ENCODE results near the gene TRAF3.

TRAF3 gene

GRCh38 chr14:102774391-102775153 lies 2.7 kb upstream of the TRAF3 start:
- no peak overlapping the region for H3K4me3 ChIP-seq (ENCODE audit: low read depth, low read length)
- peak; percentile 41 for DNase-seq (ENCODE audit: low read depth)

GRCh38 chr14:102775855-102776760 lies 1.1 kb upstream of the TRAF3 start:
- peak; percentile 44 for DNase-seq (ENCODE audit: low read depth)
- no peak overlapping the region for H3K4me3 ChIP-seq (ENCODE audit: low read depth, low read length)

DNA sequence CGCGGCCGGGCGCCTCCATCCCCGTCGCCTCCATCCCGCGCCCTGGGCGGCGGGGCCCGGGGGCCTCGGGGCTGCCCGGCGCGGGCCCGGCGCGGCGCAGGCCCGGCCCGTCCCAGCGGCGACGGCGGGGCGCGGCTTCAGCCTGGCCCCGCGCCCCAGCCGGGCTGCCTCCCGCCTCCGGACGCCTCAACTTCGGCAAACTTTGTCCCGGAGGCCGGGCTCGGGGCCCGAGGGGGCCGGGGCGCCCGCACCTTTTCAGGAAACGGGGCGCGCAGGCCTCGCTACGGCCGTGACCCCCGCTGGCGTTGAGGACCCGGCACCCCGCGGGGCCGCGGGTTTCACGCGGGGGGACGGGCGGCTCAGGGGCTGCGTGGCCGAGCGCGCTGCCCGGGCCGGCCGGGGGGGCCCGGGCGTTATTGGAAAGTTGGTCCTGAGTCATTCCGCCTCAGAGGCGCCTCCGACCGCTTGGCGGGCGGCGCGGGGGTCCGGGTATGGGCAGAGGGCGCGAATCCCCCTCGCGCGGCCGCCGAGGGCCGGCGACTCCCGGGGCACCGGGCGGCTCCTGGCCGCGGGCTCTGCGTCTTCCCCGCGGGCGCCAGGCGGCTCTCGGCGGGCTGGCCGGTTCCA lies 575 bp downstream of the TRAF3 start:
- DNase-seq (ENCODE audit: low read depth): no peak

DNA sequence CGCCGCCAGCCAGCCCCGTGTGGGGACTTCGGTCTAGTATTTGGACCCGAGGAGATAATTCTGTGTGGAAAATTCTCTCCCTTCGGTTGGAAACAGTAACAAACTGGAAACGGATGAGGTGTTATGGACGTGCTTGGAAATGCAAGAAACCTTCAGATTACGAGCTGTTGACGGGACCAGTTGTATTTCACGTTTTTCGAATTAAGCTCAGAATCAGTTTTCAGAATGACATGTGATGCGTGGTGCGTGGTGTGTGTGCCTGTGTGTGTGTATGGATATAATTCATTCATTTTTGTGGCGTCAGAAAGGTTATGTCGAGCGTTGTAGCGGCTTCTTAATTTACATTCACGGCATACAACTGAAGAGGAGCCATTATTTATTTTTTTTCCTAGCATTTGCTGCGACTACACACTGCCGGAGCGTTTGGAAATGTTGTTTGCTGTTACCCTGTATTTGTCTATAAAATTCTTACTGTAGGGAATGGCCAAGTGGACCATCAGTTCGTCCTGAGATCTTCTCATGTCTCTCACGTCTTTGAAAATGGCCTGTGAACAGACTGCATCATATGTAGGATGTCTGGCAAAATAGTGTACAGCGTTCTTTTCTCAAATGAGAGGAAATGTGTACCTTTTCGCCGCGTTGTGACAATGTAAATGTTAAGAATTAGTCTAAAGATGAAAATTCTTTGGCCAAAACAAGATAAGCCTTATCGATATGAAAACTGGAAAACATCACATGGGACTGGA lies 1.3 kb downstream of the TRAF3 start:
- peak overlapping the region; percentile 65 for H3K4me3 ChIP-seq (ENCODE audit: low read depth, low read length)
- no peak for DNase-seq (ENCODE audit: low read depth)

More for the DNA sequence above, 575 bp downstream of the TRAF3 start:
- peak overlapping the region; percentile 65 for H3K4me3 ChIP-seq (ENCODE audit: low read depth, low read length)

DNA sequence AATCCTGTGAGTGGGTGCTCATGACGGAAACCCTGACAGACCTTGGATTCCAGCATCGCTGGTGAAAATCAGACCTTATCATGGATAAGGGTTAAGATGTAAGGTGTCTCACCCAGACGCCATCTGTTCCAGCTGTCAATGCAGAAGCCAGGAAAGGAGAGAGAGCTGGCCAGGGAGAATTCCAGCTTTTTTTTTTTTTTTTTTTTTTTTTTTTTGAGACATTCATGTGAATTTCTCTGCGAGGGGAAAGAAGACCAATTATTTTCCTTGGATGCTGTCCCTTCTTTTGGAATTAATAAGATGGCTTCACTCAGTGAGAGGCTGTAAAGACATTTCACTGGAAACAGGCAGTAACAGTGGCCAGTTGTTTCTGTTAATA lies 1.8 kb downstream of the TRAF3 start:
- peak overlapping the region; percentile 65 for H3K4me3 ChIP-seq (ENCODE audit: low read depth, low read length)
- DNase-seq (ENCODE audit: low read depth): no peak

- H3K4me3 ChIP-seq (ENCODE audit: low read depth, low read length): no peak overlapping the region
- DNase-seq (ENCODE audit: low read depth): no peak
These were observed 2.5 kb downstream of the TRAF3 start for GRCh38 chr14:102779574-102780315.

- no peak for DNase-seq (ENCODE audit: low read depth)
- no peak overlapping the region for H3K4me3 ChIP-seq (ENCODE audit: low read depth, low read length)
These were observed 3.8 kb downstream of the TRAF3 start for GRCh38 chr14:102781063-102781462.

DNA sequence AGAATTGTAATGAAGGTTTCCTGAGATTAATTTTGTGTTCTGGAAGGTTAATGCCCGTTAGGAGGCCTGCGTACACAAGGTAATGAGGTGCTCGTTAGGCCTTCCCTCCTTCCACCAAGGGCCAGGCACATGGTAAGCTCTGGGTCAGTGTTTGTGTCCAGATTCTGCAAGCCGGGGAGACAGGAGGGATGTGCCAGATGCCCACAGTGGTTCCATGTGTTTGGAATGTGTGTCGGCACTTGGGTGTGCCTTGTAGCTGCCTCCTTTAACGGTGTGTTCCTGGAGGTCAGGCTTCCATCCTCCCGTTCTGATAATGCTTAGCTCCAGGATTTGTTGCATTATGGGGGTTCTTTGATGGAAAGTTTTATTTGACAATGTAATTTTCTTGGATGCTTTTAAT lies 5.7 kb downstream of the TRAF3 start:
- DNase-seq (ENCODE audit: low read depth): no peak
- no peak overlapping the region for H3K4me3 ChIP-seq (ENCODE audit: low read depth, low read length)

- DNase-seq (ENCODE audit: low read depth): no peak
These were observed 7.8 kb downstream of the TRAF3 start for GRCh38 chr14:102784892-102785594.

DNA sequence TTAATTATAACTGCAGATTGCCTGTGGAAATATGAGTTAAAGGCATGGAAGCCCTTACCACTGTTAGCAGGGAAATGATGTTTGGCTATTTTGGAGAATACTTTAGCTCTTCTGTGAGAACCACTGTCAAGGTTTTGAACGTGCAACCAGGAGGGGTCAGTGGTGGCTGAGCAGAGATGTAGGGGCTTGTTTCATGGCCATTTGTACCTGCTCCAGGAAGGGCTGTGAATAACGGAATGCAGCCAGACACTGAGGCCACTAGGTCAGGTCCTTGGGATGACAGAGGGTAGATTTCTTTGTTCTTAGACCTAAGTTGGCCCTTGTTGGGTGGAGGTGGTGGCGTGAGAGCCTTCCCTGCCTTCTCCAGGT lies 8.3 kb downstream of the TRAF3 start:
- DNase-seq (ENCODE audit: low read depth): no peak
- H3K4me3 ChIP-seq (ENCODE audit: low read depth, low read length): no peak overlapping the region

More at GRCh38 chr14:102784892-102785594, 7.8 kb downstream of the TRAF3 start:
- H3K4me3 ChIP-seq (ENCODE audit: low read depth, low read length): no peak overlapping the region

GRCh38 chr14:102786768-102787167 lies 9.5 kb downstream of the TRAF3 start:
- no peak for DNase-seq (ENCODE audit: low read depth)
- H3K4me3 ChIP-seq (ENCODE audit: low read depth, low read length): no peak overlapping the region

GRCh38 chr14:102789349-102789748 lies 12.1 kb downstream of the TRAF3 start:
- no peak overlapping the region for H3K4me3 ChIP-seq (ENCODE audit: low read depth, low read length)
- no peak for DNase-seq (ENCODE audit: low read depth)

DNA sequence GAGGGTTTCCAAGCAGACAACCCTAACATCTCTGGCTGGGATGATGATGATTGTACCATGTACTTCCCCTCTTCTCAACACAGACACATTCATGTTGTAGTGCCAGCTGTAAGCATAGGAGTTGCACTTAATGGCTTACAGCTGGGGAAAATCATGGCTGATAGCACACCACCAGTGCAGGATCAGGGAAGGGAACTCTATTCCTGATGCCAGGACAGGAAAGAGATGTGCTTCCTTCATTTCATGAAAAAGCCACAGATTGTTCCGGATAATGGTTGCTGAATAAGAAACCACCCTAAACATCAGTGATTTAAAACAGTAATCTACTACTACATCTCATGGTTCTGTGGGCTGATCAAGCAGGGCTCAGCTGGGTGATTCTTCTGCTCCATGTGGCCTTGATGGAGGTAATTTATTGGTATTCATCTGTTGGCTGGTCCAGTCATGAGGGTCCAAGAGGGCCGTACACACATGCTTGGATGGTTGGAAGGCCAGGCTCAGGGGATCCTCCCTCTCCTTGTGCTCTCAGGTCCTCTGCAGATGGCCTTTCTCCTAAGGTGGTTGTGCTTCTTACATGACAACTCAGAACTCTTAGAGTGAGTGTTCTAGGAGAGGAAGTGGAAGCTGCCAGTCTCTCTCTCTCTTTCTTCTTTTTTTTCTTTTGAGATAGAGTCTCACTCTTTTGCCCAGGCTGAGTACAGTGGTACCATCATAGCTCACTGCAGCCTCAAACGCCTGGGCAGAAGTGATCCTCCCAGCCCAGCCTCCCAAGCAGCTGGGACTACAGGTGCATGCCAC lies 16.5 kb downstream of the TRAF3 start:
- no peak for DNase-seq (ENCODE audit: low read depth)
- H3K4me3 ChIP-seq (ENCODE audit: low read depth, low read length): no peak overlapping the region

DNA sequence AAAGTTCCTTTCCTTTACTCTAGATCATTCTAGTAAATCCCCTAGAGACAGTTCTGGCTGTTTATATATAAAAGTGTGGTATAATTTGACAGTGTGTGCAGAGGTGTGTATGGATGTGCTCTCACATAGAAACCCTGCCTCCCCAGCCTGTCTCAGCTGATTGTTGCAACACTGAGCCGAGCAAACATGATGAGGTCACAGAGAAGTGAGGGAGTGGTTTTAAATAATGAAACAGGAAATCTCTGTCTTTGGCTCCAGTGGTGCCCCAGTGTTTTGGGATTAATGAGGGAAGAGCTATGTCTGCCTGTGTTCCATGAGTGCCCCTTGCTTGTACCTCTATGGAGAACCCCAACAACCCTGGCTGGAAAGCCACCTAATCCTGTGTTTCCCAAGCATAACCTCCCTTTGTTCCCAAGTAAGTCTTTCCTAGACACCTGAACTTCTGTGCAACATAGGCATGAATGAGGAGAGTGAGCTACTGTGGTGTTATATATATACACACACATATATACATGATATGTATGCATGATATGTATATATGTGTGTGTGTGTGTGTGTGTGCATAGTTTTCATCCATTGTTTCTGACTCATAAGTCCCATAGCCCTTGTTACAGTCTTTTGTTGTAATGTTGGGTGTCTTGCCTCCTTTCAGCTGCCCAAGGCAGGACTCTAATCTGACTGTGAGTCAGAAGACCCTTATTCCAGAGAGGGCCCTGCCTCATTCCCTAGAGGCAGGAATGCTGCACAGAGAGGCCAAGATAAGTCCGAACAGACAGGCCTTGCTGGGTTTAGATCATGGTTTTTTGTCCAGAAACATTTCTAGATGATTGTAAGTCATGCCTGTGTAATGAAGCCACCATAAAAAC lies 18.0 kb downstream of the TRAF3 start:
- peak; percentile 83 for DNase-seq (ENCODE audit: low read depth)
- H3K4me3 ChIP-seq (ENCODE audit: low read depth, low read length): peak overlapping the region; percentile 16

DNA sequence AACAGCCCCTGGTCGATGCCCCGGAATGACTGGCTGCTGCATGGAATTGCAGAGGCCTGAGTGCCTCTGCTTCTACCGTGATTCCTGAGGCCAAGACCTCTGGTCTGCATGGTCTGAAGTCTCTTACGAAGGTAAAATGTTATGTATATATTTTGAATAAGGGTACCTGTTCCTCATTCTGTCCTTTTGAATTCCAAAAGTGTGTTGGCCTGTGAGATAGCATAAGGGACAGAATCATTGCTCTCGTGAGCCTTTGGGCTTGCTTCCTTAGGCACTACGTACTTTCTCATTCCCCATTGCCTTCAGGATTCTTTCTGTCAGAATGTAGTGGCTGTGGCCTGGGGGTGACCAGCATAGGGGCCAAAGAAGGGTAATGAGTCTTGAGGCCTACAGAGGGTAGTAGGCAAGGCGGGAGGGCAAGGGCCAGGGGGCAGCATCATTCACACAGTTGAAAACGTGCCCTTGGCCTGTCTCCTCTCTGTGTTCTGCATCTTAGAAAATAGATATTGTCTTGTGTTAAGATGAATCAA lies 19.5 kb downstream of the TRAF3 start:
- DNase-seq (ENCODE audit: low read depth): no peak
- H3K4me3 ChIP-seq (ENCODE audit: low read depth, low read length): no peak overlapping the region

DNA sequence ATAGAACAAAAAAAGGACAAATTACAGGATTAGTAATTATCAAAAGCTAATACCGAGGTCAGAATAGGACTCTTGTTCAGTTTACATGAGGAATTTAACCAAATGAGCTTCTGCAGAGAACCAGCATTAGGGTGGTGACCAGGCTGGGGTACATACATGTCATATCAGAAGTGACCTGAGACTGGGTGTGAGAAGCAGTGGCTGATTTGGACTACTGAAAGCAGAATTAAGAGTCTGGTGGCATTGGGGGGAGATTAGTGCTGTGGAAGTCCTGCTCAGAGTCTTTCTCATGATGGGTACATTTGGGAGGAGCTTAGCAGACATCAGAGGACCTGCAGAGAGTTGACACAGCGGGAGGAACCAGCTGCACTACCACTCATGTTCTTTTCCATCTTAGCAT lies 21.7 kb downstream of the TRAF3 start:
- no peak overlapping the region for H3K4me3 ChIP-seq (ENCODE audit: low read depth, low read length)
- no peak for DNase-seq (ENCODE audit: low read depth)
